Measurements from ENCODE around the gene ZNF71. TPM values are rescaled to one million over a fixed set of nuclear protein-coding genes. Genes with fewer than 3 reads are reported as not detected.
"Not testable (repeated sequence)": the region's sequence is repeated elsewhere in the genome, so short reads cannot be mapped to it uniquely, and the experiment has no call there.

The ZNF71 gene
- total and polyA plus RNA-seq, 4 experiments from 2014 or later: 7.1 to 13.7 (median 8.2) TPM

DNA sequence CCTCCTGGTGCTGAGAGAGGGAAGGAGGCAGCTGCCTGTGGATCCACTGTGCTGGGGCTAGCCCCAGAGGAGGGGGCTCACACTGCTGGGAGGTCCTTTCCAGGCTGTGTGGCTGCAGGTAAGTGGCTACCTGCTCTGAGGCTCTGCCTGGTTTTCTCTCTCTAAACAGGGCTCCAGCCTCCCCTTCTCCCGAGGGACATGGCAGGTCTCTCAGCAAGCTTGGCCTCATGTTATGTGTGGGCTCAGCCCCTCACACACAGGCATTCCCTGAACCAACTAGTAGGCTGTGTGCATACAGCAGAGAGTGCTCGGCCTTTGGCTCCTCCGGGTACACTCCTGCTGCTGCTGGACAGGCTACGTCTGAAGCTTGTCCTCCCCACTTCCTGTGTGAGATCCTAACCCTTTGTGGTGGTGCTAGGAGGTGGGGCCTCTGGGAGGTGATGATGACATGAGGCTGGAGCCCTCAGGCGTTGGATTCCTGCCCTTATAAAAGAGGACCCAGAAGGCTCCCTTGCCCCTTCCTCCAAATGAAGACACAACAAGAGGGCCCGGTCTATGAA lies 72.3 kb downstream of the ZNF71 start:
- Histone ChIP-seq H3K27ac (ENCODE audit: low read depth, low read length) (no peak overlapping the region), H3K9me3 (ENCODE audit: control insufficient read depth in 1 of 2, low read length in 2 of 2) (peaks cover 0 to 4% of the 10 kb centered on the region in 2 donors), H3K4me3 (ENCODE audit: low read length in 2 of 2) (no peak overlapping the region), H3K36me3 (ENCODE audit: insufficient read depth, low read length) (no peaks in the 10 kb centered on the region), H3K4me1 (ENCODE audit: insufficient read depth, low read length) (peaks cover 11% of the 10 kb centered on the region), H3K27me3 (ENCODE audit: insufficient read depth, low read length) (no peaks in the 10 kb centered on the region)
- no peak overlapping the region for H3K27ac Mint-ChIP-seq
- intact Hi-C loops (cut with micrococcal nuclease): no loop called here
- ChIA-PET CTCF (ENCODE audit: partially characterized antibody) (no interaction called here), POLR2A (ENCODE audit: partially characterized antibody) (no interaction called here)
- H3K36me3 Mint-ChIP-seq: peaks cover 7 to 13% of the 10 kb centered on the region in 2 donors
- peaks cover 5 to 15% (median 5%) of the 10 kb centered on the region in 4 donors for H3K4me1 Mint-ChIP-seq
- no peaks in the 10 kb centered on the region for H3K27me3 Mint-ChIP-seq
- peaks cover 0 to 65% (median 25%) of the 10 kb centered on the region in 8 donors for H3K9me3 Mint-ChIP-seq
- DNase-seq: no peak
- H3K4me3 Mint-ChIP-seq: no peak overlapping the region

DNA sequence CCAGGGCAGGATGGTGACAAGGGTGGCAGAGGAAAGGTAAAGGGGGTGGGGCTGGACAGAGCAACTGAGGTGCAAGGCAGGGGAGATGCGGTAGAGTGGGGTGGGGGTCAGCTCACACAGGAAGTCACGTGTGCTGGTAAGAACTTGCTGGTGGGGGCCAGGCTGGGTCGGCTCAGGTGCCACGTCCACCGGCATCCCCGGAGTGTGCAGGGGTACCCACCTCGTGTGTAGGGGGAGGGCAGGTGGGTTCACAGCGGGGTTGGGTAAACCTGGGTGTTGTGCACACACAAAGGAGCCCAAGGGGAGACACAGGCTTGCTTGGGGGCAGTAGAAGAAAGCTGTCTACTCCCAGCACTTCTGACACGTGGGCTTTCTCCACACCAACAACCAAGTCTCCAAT lies 73.6 kb downstream of the ZNF71 start:
- H3K27me3 ChIP-seq (ENCODE audit: insufficient read depth, low read length): no peaks in the 10 kb centered on the region
- peak overlapping the region in 1 of 8 donors; percentile 7 for H3K4me3 Mint-ChIP-seq
- peaks cover 0 to 59% (median 18%) of the 10 kb centered on the region in 8 donors for H3K9me3 Mint-ChIP-seq
- peaks cover 5 to 15% (median 5%) of the 10 kb centered on the region in 4 donors for H3K4me1 Mint-ChIP-seq
- no peak overlapping the region for H3K27ac ChIP-seq (ENCODE audit: low read depth, low read length)
- no peak overlapping the region for H3K4me3 ChIP-seq (ENCODE audit: low read length in 2 of 2)
- no peak overlapping the region for H3K27ac Mint-ChIP-seq
- no peak for DNase-seq
- intact Hi-C loops (cut with micrococcal nuclease): no loop called here
- ChIA-PET POLR2A (ENCODE audit: partially characterized antibody) (no interaction called here), CTCF (ENCODE audit: partially characterized antibody) (no interaction called here)
- peaks cover 6 to 11% of the 10 kb centered on the region in 2 donors for H3K36me3 Mint-ChIP-seq
- H3K36me3 ChIP-seq (ENCODE audit: insufficient read depth, low read length): no peaks in the 10 kb centered on the region
- H3K9me3 ChIP-seq (ENCODE audit: control insufficient read depth in 1 of 2, low read length in 2 of 2): peaks cover 0 to 4% of the 10 kb centered on the region in 2 donors
- H3K27me3 Mint-ChIP-seq: no peaks in the 10 kb centered on the region
- H3K4me1 ChIP-seq (ENCODE audit: insufficient read depth, low read length): peaks cover 11% of the 10 kb centered on the region

DNA sequence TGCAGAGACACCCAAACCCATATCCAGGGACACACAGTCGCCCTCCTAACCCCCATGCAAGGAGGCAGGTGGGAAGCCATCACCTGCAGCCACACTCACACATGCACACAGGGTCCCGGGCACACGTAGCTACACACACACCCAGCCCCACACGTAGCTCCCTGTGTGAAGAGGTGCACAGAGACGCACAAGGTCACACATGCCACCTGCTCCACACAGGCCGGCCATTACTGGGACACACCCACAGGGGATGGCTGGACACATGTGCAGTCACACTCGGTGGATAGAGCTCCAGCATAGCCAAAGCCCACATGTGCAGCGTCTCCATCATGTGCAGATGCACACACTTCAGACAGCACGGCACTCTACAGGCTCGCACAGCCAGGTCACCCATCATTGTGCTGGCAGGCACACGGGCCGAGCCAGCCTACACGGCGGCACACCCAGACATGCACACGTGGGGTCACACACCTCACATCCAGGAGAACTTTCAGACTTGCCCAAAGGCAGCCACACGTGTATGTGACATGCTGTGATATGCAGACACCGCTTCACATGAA lies 75.4 kb downstream of the ZNF71 start:
- intact Hi-C loops (cut with micrococcal nuclease): no loop called here
- Mint-ChIP-seq H3K4me1 (peaks cover 5 to 15% (median 5%) of the 10 kb centered on the region in 4 donors), H3K27ac (peak overlapping the region in 2 of 7 donors; percentile 35 to 46), H3K27me3 (no peaks in the 10 kb centered on the region), H3K36me3 (peaks cover 6 to 7% of the 10 kb centered on the region in 2 donors), H3K4me3 (peak overlapping the region in 7 of 8 donors; percentile 15 to 93 (median 88)), H3K9me3 (peaks cover 0 to 54% (median 18%) of the 10 kb centered on the region in 8 donors)
- ChIA-PET POLR2A (ENCODE audit: partially characterized antibody) (no interaction called here), CTCF (ENCODE audit: partially characterized antibody) (no interaction called here)
- Histone ChIP-seq H3K4me1 (ENCODE audit: insufficient read depth, low read length) (peaks cover 11% of the 10 kb centered on the region), H3K27ac (ENCODE audit: low read depth, low read length) (no peak overlapping the region), H3K36me3 (ENCODE audit: insufficient read depth, low read length) (no peaks in the 10 kb centered on the region), H3K27me3 (ENCODE audit: insufficient read depth, low read length) (no peaks in the 10 kb centered on the region), H3K9me3 (ENCODE audit: control insufficient read depth in 1 of 2, low read length in 2 of 2) (peaks cover 0 to 4% of the 10 kb centered on the region in 2 donors), H3K4me3 (ENCODE audit: low read length in 2 of 2) (peak overlapping the region in 1 of 2 donors; percentile 46)
- DNase-seq: no peak

DNA sequence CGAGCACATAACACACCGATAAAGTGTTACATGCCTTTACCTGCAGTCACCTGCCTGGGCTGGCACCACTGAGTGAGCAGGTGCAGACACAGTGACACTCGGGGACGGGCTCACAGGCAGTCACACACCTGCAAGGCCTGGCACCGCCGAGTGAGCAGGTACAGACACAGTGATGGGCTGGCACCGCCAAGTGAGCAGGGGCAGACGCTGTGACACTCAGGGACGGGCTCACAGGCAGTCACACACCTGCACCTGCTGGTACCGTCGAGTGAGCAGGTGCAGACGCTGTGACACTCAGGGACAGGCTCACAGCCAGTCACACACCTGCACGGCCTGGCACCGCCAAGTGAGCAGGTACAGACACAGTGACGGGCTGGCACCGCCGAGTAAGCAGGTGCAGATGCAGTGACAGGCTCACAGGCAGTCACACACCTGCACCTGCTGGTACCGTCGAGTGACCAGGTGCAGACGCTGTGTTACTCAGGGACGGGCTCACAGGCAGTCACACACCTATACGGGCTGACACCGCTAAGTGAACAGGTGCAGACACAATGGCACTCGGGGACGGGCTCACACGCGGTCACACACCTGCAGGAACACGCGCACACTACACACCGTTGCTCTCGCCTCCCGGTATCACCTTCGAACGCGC lies 76.0 kb downstream of the ZNF71 start:
- Mint-ChIP-seq H3K9me3 (peaks cover 0 to 51% (median 18%) of the 10 kb centered on the region in 8 donors), H3K4me1 (peaks cover 5 to 15% (median 5%) of the 10 kb centered on the region in 4 donors), H3K36me3 (peaks cover 6 to 7% of the 10 kb centered on the region in 2 donors), H3K27ac (peak overlapping the region in 5 of 7 donors; percentile 80 to 91 (median 88)), H3K27me3 (no peaks in the 10 kb centered on the region), H3K4me3 (peak overlapping the region; percentile 75 to 93 (median 86))
- no peak for DNase-seq
- intact Hi-C loops (cut with micrococcal nuclease): loop anchor here (1.0 kb wide), 2 partner anchors 76 to 278 kb away; partner anchors contain the start of genes ZNF582 and ZNF71
- ChIA-PET POLR2A (ENCODE audit: partially characterized antibody) (interaction anchor here (1.6 kb wide), 1 partner anchor 133 kb away, joined by 3 read pairs; no protein-coding TSS in a partner anchor), CTCF (ENCODE audit: partially characterized antibody) (no interaction called here)
- H3K9me3 ChIP-seq (ENCODE audit: control insufficient read depth in 1 of 2, low read length in 2 of 2): peaks cover 0 to 4% of the 10 kb centered on the region in 2 donors
- H3K36me3 ChIP-seq (ENCODE audit: insufficient read depth, low read length): no peaks in the 10 kb centered on the region
- peak overlapping the region in 1 of 2 donors; percentile 46 for H3K4me3 ChIP-seq (ENCODE audit: low read length in 2 of 2)
- no peaks in the 10 kb centered on the region for H3K27me3 ChIP-seq (ENCODE audit: insufficient read depth, low read length)
- peaks cover 11% of the 10 kb centered on the region for H3K4me1 ChIP-seq (ENCODE audit: insufficient read depth, low read length)
- peak overlapping the region; percentile 32 for H3K27ac ChIP-seq (ENCODE audit: low read depth, low read length)

DNA sequence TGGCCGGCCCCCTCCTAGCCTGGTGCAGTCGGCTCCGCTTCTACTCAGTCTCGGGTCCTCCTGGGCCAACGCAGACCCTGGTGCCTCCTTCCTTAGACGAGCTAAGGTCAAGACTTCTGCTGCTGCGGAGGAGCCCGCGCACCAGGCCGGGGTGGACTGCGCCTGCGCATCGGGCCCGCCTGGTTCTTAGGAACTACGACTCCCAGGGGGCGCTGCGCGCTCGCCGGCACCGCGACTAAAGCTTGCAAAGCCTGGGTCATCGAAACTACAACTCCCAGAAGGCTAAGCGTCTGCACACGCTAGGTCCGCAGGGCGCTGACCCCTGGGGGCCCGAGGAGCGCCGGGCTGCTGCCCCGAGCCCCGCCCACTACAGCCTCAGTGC lies 76.5 kb downstream of the ZNF71 start, which contains the start of gene ZNF835:
ZNF835 (minus strand) TSS at position 145 of the 382 bp plus-strand sequence. CDS start 6,559 bp downstream, outside the sequence.
- peak; percentile 61 to 80 (median 75) for DNase-seq
- ChIA-PET POLR2A (ENCODE audit: partially characterized antibody) (interaction anchor here (1.6 kb wide), 1 partner anchor 134 kb away, joined by 3 read pairs; no protein-coding TSS in a partner anchor), CTCF (ENCODE audit: partially characterized antibody) (no interaction called here)
- Mint-ChIP-seq H3K27ac (peak within 1 kb of the TSS in 5 of 7 donors; percentile 80 to 91 (median 88)), H3K27me3 (no peaks in the 10 kb centered on the region), H3K4me3 (peak within 1 kb of the TSS; percentile 75 to 93 (median 86)), H3K9me3 (peaks cover 0 to 51% (median 18%) of the 10 kb centered on the region in 8 donors), H3K36me3 (peaks cover 6 to 8% of the 10 kb centered on the region in 2 donors), H3K4me1 (peaks cover 5 to 15% (median 5%) of the 10 kb centered on the region in 4 donors)
- peaks cover 0 to 4% of the 10 kb centered on the region in 2 donors for H3K9me3 ChIP-seq (ENCODE audit: control insufficient read depth in 1 of 2, low read length in 2 of 2)
- intact Hi-C loops (cut with micrococcal nuclease): loop anchor here (1.0 kb wide), 2 partner anchors 76 to 278 kb away; partner anchors contain the start of genes ZNF582 and ZNF71
- peaks cover 11% of the 10 kb centered on the region for H3K4me1 ChIP-seq (ENCODE audit: insufficient read depth, low read length)
- no peaks in the 10 kb centered on the region for H3K27me3 ChIP-seq (ENCODE audit: insufficient read depth, low read length)
- H3K27ac ChIP-seq (ENCODE audit: low read depth, low read length): peak within 1 kb of the TSS; percentile 32
- no peaks in the 10 kb centered on the region for H3K36me3 ChIP-seq (ENCODE audit: insufficient read depth, low read length)
- peak within 1 kb of the TSS in 1 of 2 donors; percentile 46 for H3K4me3 ChIP-seq (ENCODE audit: low read length in 2 of 2)

DNA sequence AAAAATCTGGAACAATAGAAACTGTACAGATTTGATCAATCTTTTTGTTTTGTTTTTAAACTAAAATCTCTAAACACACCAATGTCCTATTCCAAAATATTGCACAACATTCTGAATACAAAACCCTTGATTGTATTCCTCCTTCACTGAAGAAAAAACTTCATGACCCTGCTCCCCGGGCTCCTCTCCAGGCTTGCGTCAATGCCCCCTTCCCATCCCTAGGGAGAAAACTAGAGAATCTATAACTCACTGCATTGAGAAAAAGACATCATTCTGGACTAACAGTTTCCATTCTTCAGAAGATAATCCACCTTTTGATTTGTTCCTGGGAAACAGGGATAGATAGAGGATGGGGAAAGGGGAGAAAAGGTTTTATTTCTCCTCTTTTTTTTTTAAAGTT lies 77.5 kb downstream of the ZNF71 start:
- peaks cover 5 to 15% (median 5%) of the 10 kb centered on the region in 4 donors for H3K4me1 Mint-ChIP-seq
- POLR2A ChIA-PET (ENCODE audit: partially characterized antibody): interaction anchor here (1.6 kb wide), 1 partner anchor 135 kb away, joined by 3 read pairs; no protein-coding TSS in a partner anchor
- H3K27me3 Mint-ChIP-seq; H3K27ac Mint-ChIP-seq; H3K27ac ChIP-seq (ENCODE audit: low read depth, low read length); H3K4me3 ChIP-seq (ENCODE audit: low read length in 2 of 2); H3K36me3 ChIP-seq (ENCODE audit: insufficient read depth, low read length); H3K27me3 ChIP-seq (ENCODE audit: insufficient read depth, low read length); DNase-seq; H3K9me3 ChIP-seq (ENCODE audit: control insufficient read depth in 1 of 2, low read length in 2 of 2); intact Hi-C loops (cut with micrococcal nuclease); CTCF ChIA-PET (ENCODE audit: partially characterized antibody): not testable (repeated sequence)
- peaks cover 6 to 12% of the 10 kb centered on the region in 2 donors for H3K36me3 Mint-ChIP-seq
- H3K9me3 Mint-ChIP-seq: peaks cover 0 to 45% (median 18%) of the 10 kb centered on the region in 8 donors
- peak overlapping the region in 1 of 8 donors; percentile 21 for H3K4me3 Mint-ChIP-seq
- H3K4me1 ChIP-seq (ENCODE audit: insufficient read depth, low read length): peaks cover 11% of the 10 kb centered on the region

Measured in CD4-positive, alpha-beta memory T cell (primary cell).